WERI-Rb-1 (cell line): ENCODE data around the gene ZNF836.

Experiments
- DNase-seq: peaks from one replicate; pipeline ENCODE4 v3.0.0-alpha.2; 2020
- H3K27ac ChIP-seq: fragments of 250-450 bp; sonication (Bioruptor Pico); 2 replicates; pipeline ENCODE4 v1.5.1; 2020; ENCODE audit warnings: mild to moderate bottlenecking, moderate library complexity
- H3K27me3 ChIP-seq: fragments of 250-450 bp; sonication (Bioruptor Pico); 2 replicates; pipeline ENCODE4 v1.5.1; 2021; ENCODE audit warnings: mild to moderate bottlenecking, low read depth, moderate library complexity; ENCODE audit not compliant: insufficient read depth, severe bottlenecking
- H3K36me3 ChIP-seq: fragments of 250-450 bp; sonication (Bioruptor Pico); 2 replicates; pipeline ENCODE4 v1.5.1; 2020; ENCODE audit warnings: mild to moderate bottlenecking, moderate library complexity
- H3K4me3 ChIP-seq: 2 replicates; pipeline ENCODE4 v1.5.1; 2011; ENCODE audit warnings: low read depth, mild to moderate bottlenecking, control low read depth, low read length
- H3K9me3 ChIP-seq: fragments of 250-450 bp; sonication (Bioruptor Pico); 2 replicates; pipeline ENCODE4 v1.5.1; 2021; ENCODE audit warnings: mild to moderate bottlenecking, moderate library complexity; ENCODE audit not compliant: severe bottlenecking
- CTCF ChIP-seq: IDR thresholded peaks from 2 replicates; pipeline ENCODE4 v1.5.1; 2011; ENCODE audit warnings: low read depth, mild to moderate bottlenecking, control low read depth, inconsistent platforms, low read length

ZNF836 gene

GRCh38 chr19:52200044-52200443, 28.6 kb upstream of the ZNF836 start:
- no peak overlapping the region for H3K4me3 ChIP-seq
- no peak overlapping the region for H3K27ac ChIP-seq
- TF ChIP-seq CTCF, result no peak
- no peaks in the 10 kb centered on the region for H3K27me3 ChIP-seq
- no peaks in the 10 kb centered on the region for H3K9me3 ChIP-seq
- H3K36me3 ChIP-seq, result peaks cover 75% of the 10 kb centered on the region
- no peak for DNase-seq

- Histone ChIP-seq H3K27me3 (no peaks in the 10 kb centered on the region), H3K9me3 (no peaks in the 10 kb centered on the region), H3K4me3 (no peak overlapping the region), H3K27ac (no peak overlapping the region), H3K36me3 (peaks cover 72% of the 10 kb centered on the region)
- DNase-seq, result no peak
- TF ChIP-seq CTCF, result no peak
These were observed 27.3 kb upstream of the ZNF836 start for GRCh38 chr19:52198678-52199077.

- TF ChIP-seq CTCF, result no peak
- Histone ChIP-seq H3K9me3 (no peaks in the 10 kb centered on the region), H3K27me3 (no peaks in the 10 kb centered on the region), H3K27ac (no peak overlapping the region), H3K36me3 (peaks cover 72% of the 10 kb centered on the region), H3K4me3 (no peak overlapping the region)
- DNase-seq, result no peak
These were observed 26.5 kb upstream of the ZNF836 start for GRCh38 chr19:52197964-52198363.

- TF ChIP-seq CTCF, result no peak
- DNase-seq, result no peak
- Histone ChIP-seq H3K27ac (no peak overlapping the region), H3K36me3 (peaks cover 70% of the 10 kb centered on the region), H3K27me3 (no peaks in the 10 kb centered on the region), H3K4me3 (no peak overlapping the region), H3K9me3 (no peaks in the 10 kb centered on the region)
These were observed 25.0 kb upstream of the ZNF836 start for GRCh38 chr19:52196256-52196967.

- Histone ChIP-seq H3K4me3 (no peak overlapping the region), H3K36me3 (peaks cover 55% of the 10 kb centered on the region)
These were observed 20.5 kb upstream of the ZNF836 start for GRCh38 chr19:52191951-52192350.

More at GRCh38 chr19:52191951-52192350, 20.5 kb upstream of the ZNF836 start:
- DNase-seq, result no peak
- Histone ChIP-seq H3K9me3 (no peaks in the 10 kb centered on the region), H3K27me3 (no peaks in the 10 kb centered on the region), H3K27ac (no peak overlapping the region)
- no peak for TF ChIP-seq CTCF
